HG03469 (cell line): Measurements from ENCODE around the gene RNF5.
"Not testable (repeated sequence)": the region's sequence is repeated elsewhere in the genome, so short reads cannot be mapped to it uniquely, and the experiment has no call there.

ENCODE experiments used
- ATAC-seq: cut with Tn5 transposase; IDR thresholded peaks from one replicate; pipeline ENCODE4 v1.9.1; 2021; ENCODE audit warnings: mild to moderate bottlenecking, moderate library complexity, moderate number of reproducible peaks; ENCODE audit not compliant: unreplicated experiment

Gene RNF5

GRCh38 chr6:32175322-32175710, 2.9 kb upstream of the RNF5 start:
- no peak for ATAC-seq

GRCh38 chr6:32175711-32176475, 2.3 kb upstream of the RNF5 start, which contains the start of gene AGPAT1:
Gene AGPAT1, minus strand, starts transcription at chr6:32176084. Its CDS starts 4,588 bp downstream, at chr6:32171496.
- ATAC-seq = peak; percentile 29

- ATAC-seq = no peak
These were observed 1.6 kb upstream of the RNF5 start for GRCh38 chr6:32176476-32177182.

GRCh38 chr6:32177183-32177787, 920 bp upstream of the RNF5 start:
- no peak for ATAC-seq

- no peak for ATAC-seq
These were observed 589 bp downstream of the RNF5 start for GRCh38 chr6:32178547-32179440.

GRCh38 chr6:32179766-32180405, 1.7 kb downstream of the RNF5 start:
- no peak for ATAC-seq

GRCh38 chr6:32181148-32181702, 3.0 kb downstream of the RNF5 start:
- no peak for ATAC-seq

GRCh38 chr6:32181915-32182529, 3.8 kb downstream of the RNF5 start:
- no peak for ATAC-seq

- no peak for ATAC-seq
These were observed 4.4 kb downstream of the RNF5 start for GRCh38 chr6:32182555-32182981.

- ATAC-seq = no peak
These were observed 4.8 kb downstream of the RNF5 start for GRCh38 chr6:32183030-32183429.

- ATAC-seq = no peak
These were observed 5.4 kb downstream of the RNF5 start for GRCh38 chr6:32183483-32184083.

GRCh38 chr6:32184084-32184640, 6.0 kb downstream of the RNF5 start, which contains the start of gene AGER:
Gene AGER, minus strand, starts transcription at chr6:32184253. Its CDS starts 31 bp downstream, at chr6:32184222.
- ATAC-seq = no peak

- ATAC-seq = not testable (repeated sequence)
These were observed 7.5 kb downstream of the RNF5 start for GRCh38 chr6:32185681-32186131.

- ATAC-seq = not testable (repeated sequence)
These were observed 8.1 kb downstream of the RNF5 start for GRCh38 chr6:32186151-32186840.

GRCh38 chr6:32187009-32187709, 9.0 kb downstream of the RNF5 start:
- no peak for ATAC-seq

- not testable (repeated sequence) for ATAC-seq
These were observed 9.6 kb downstream of the RNF5 start for GRCh38 chr6:32187725-32188380.
